Neural progenitor cell (in vitro differentiated cells): ENCODE data around the gene TNS3. TPM values are rescaled to one million over a fixed set of nuclear protein-coding genes. Genes with fewer than 3 reads are reported as not detected.

Experiments
- DNase-seq: peaks from one replicate; pipeline ENCODE4 v3.0.0-alpha.2; 2016; ENCODE audit warnings: low spot score
- H2AFZ ChIP-seq: fragments of 200-600 bp; sonication (generic); replicated peaks from 2 replicates; pipeline ENCODE4 v1.6.1; 2016; ENCODE audit warnings: antibody characterized with exemption
- H3F3A ChIP-seq: fragments of 200-600 bp; sonication (generic); 2 replicates; pipeline ENCODE4 v1.6.1; 2016; ENCODE audit warnings: antibody characterized with exemption, low read depth
- H3K27ac ChIP-seq: fragments of 200-600 bp; sonication (generic); 2 replicates; pipeline ENCODE4 v1.5.1; 2016; ENCODE audit warnings: mild to moderate bottlenecking
- H3K27me3 ChIP-seq: fragments of 200-600 bp; sonication (generic); 2 replicates; pipeline ENCODE4 v1.6.1; 2016; ENCODE audit warnings: mild to moderate bottlenecking, moderate library complexity
- H3K36me3 ChIP-seq: fragments of 200-600 bp; sonication (generic); 2 replicates; pipeline ENCODE4 v1.5.1; 2016
- H3K4me1 ChIP-seq: fragments of 200-600 bp; sonication (generic); 2 replicates; pipeline ENCODE4 v1.6.1; 2016; ENCODE audit warnings: mixed run types
- H3K4me2 ChIP-seq: fragments of 200-600 bp; sonication (generic); 2 replicates; pipeline ENCODE4 v1.6.1; 2016
- H3K4me3 ChIP-seq: fragments of 200-600 bp; sonication (generic); 2 replicates; pipeline ENCODE4 v1.5.1; 2016
- H3K79me2 ChIP-seq: fragments of 200-600 bp; sonication (generic); 2 replicates; pipeline ENCODE4 v1.6.1; 2016; ENCODE audit warnings: low read depth
- H3K9ac ChIP-seq: fragments of 200-600 bp; sonication (generic); 2 replicates; pipeline ENCODE4 v1.6.1; 2016
- H3K9me3 ChIP-seq: fragments of 200-600 bp; sonication (generic); 2 replicates; pipeline ENCODE4 v1.5.1; 2016; ENCODE audit warnings: low read depth
- H4K20me1 ChIP-seq: fragments of 200-600 bp; sonication (generic); 2 replicates; pipeline ENCODE4 v1.6.1; 2016; ENCODE audit warnings: low read depth
- H3K27ac Mint-ChIP-seq: 3 replicates; pipeline ENCODE4 v1.8.0; 2021; ENCODE audit warnings: mixed read lengths
- H3K27me3 Mint-ChIP-seq: 2 replicates; pipeline ENCODE4 v1.8.0; 2022; ENCODE audit warnings: low read depth, mild to moderate bottlenecking, inconsistent platforms, moderate library complexity, mixed read lengths; ENCODE audit not compliant: insufficient read depth
- H3K36me3 Mint-ChIP-seq: 3 replicates; pipeline ENCODE4 v1.8.0; 2021; ENCODE audit warnings: mixed read lengths
- H3K4me1 Mint-ChIP-seq: 3 replicates; pipeline ENCODE4 v1.8.0; 2021; ENCODE audit warnings: mixed read lengths
- H3K4me3 Mint-ChIP-seq: 3 replicates; pipeline ENCODE4 v1.8.0; 2021; ENCODE audit warnings: mild to moderate bottlenecking, moderate library complexity, mixed read lengths
- H3K9me3 Mint-ChIP-seq: 3 replicates; pipeline ENCODE4 v1.8.0; 2020; ENCODE audit warnings: mixed read lengths
- EZH2 ChIP-seq: fragments of 200-600 bp; sonication (generic); IDR thresholded peaks from 2 replicates; pipeline ENCODE4 v1.6.1; 2017; ENCODE audit warnings: antibody characterized with exemption, mild to moderate bottlenecking, moderate library complexity
- EZH2phosphoT487 ChIP-seq: fragments of 200-600 bp; sonication (generic); IDR thresholded peaks from 2 replicates; pipeline ENCODE4 v1.6.1; 2017; ENCODE audit warnings: antibody characterized with exemption
- total RNA-seq: library from RNA; depleted of rRNA; stranded (reverse); fragments of >200 nt; gene quantifications from 2 replicates; pipeline ENCODE4 v1.2.3, GENCODE V29; 2015; ENCODE audit warnings: low replicate concordance
- TF ChIP-seq, protein P1 (sequence below): fragments of 200-600 bp; sonication (generic); IDR thresholded peaks from 2 replicates; pipeline ENCODE4 v1.5.1; 2017; ENCODE audit warnings: antibody characterized with exemption, mild to moderate bottlenecking

Gene TNS3
- total RNA-seq, 1 donor from 2014 or later = 15.0 TPM

DNA sequence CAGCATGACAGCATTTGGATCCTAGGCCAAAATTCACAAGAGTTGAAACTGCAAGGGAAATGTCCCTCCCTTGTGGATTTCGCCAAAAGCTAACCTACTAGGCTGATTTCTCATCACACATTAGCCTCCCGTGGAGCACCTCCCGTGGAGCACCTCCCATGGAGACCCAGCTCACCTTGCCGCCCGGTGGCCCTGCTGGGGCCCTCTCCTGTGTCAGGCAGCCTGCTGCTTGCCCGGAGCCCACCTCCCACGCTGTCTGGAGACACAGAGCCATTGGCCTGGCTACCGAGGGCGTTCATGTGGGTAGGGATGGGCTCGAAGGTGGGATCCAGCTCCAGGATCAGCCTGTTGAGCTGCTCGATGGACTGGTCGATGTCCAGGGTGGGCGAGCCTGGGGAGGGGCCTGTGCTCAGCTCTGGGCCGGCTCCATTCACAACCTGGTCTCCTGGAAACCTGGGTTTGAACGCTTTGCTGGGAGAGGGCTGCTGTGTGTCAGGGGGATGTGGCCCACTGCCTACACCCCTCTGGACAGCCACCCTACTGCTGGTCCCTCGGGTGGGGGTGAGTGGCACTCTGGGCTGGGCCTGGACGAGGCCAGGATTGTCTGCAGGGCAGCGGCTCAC lies 213.6 kb downstream of the TNS3 start:
- H3K4me3 Mint-ChIP-seq = no peak overlapping the region
- no peak overlapping the region for H3K4me3 ChIP-seq
- H3K4me2 ChIP-seq = no peak overlapping the region
- H3K9me3 ChIP-seq = no peaks in the 10 kb centered on the region
- H3K27ac ChIP-seq = no peak overlapping the region
- TF ChIP-seq EZH2 (no peak), EZH2phosphoT487 (no peak)
- TF ChIP-seq, protein P1, sequence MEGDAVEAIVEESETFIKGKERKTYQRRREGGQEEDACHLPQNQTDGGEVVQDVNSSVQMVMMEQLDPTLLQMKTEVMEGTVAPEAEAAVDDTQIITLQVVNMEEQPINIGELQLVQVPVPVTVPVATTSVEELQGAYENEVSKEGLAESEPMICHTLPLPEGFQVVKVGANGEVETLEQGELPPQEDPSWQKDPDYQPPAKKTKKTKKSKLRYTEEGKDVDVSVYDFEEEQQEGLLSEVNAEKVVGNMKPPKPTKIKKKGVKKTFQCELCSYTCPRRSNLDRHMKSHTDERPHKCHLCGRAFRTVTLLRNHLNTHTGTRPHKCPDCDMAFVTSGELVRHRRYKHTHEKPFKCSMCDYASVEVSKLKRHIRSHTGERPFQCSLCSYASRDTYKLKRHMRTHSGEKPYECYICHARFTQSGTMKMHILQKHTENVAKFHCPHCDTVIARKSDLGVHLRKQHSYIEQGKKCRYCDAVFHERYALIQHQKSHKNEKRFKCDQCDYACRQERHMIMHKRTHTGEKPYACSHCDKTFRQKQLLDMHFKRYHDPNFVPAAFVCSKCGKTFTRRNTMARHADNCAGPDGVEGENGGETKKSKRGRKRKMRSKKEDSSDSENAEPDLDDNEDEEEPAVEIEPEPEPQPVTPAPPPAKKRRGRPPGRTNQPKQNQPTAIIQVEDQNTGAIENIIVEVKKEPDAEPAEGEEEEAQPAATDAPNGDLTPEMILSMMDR = no peak
- no peak for DNase-seq
- peaks cover 8% of the 10 kb centered on the region for H3K36me3 Mint-ChIP-seq
- H3K79me2 ChIP-seq = no peaks in the 10 kb centered on the region
- H3K9me3 Mint-ChIP-seq = no peaks in the 10 kb centered on the region
- H3K36me3 ChIP-seq = no peaks in the 10 kb centered on the region
- H3K27me3 Mint-ChIP-seq = peaks cover 5% of the 10 kb centered on the region
- H4K20me1 ChIP-seq = no peaks in the 10 kb centered on the region
- H3F3A ChIP-seq = no peaks in the 10 kb centered on the region
- no peaks in the 10 kb centered on the region for H3K4me1 ChIP-seq
- H3K27ac Mint-ChIP-seq = peak overlapping the region; percentile 19
- peaks cover 23% of the 10 kb centered on the region for H3K4me1 Mint-ChIP-seq
- no peak overlapping the region for H3K9ac ChIP-seq
- no peaks in the 10 kb centered on the region for H3K27me3 ChIP-seq
- no peak overlapping the region for H2AFZ ChIP-seq

DNA sequence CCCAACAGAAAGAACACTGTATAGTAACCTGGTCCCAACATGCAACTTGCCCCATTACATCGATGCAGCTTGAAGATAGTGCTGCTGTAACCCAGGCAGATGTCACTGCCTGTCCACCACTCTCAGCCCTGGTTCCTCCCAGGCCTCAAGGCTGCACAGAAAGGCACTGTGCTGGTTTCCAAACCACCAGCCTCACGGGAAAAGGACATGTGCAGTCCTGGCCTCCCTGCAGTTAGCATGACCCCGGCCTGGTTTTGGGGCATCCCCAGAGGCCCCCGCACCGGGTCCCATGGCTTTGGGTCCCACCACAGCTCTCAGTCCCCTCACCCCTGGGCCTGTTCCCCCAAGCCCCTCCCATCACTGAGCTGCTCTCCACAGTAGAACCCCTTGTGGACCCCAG lies 214.5 kb downstream of the TNS3 start:
- Mint-ChIP-seq H3K36me3 (peaks cover 8% of the 10 kb centered on the region), H3K4me3 (no peak overlapping the region), H3K27ac (peak overlapping the region; percentile 50), H3K27me3 (peaks cover 5% of the 10 kb centered on the region), H3K4me1 (peaks cover 21% of the 10 kb centered on the region), H3K9me3 (no peaks in the 10 kb centered on the region)
- H2AFZ ChIP-seq = no peak overlapping the region
- no peak for DNase-seq
- TF ChIP-seq EZH2phosphoT487 = no peak
- TF ChIP-seq, protein P1 = no peak
- no peak for TF ChIP-seq EZH2
- no peaks in the 10 kb centered on the region for H4K20me1 ChIP-seq
- H3K27me3 ChIP-seq = no peaks in the 10 kb centered on the region
- H3K4me3 ChIP-seq = no peak overlapping the region
- no peaks in the 10 kb centered on the region for H3F3A ChIP-seq
- H3K4me2 ChIP-seq = no peak overlapping the region
- H3K36me3 ChIP-seq = no peaks in the 10 kb centered on the region
- no peaks in the 10 kb centered on the region for H3K4me1 ChIP-seq
- no peaks in the 10 kb centered on the region for H3K79me2 ChIP-seq
- H3K27ac ChIP-seq = no peak overlapping the region
- H3K9me3 ChIP-seq = no peaks in the 10 kb centered on the region
- no peak overlapping the region for H3K9ac ChIP-seq

DNA sequence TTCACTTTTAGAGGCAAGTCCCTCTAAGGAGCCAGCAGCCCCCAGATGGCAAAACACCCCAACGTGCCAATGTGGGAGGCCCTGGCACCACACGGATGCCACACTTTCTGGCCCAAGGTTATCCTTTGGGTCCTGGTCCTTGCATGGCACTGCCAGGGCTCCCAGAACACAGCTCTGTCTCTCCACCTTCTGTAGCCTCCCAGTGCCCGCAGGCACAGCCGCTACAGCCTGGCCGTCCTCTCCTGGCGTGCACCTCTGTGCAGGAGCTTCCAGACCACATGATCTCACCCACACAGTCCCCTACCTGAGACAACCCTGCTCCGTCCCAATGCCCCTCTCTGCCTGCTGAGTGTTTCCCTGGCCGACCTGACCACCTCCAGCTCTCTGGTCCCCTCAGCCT lies 215.0 kb downstream of the TNS3 start:
- Histone ChIP-seq H3K9me3 (no peaks in the 10 kb centered on the region), H3K36me3 (no peaks in the 10 kb centered on the region), H2AFZ (no peak overlapping the region), H3K27me3 (no peaks in the 10 kb centered on the region), H3K27ac (no peak overlapping the region), H3K4me3 (no peak overlapping the region), H3K4me1 (no peaks in the 10 kb centered on the region), H3K79me2 (no peaks in the 10 kb centered on the region), H3K4me2 (no peak overlapping the region), H3K9ac (no peak overlapping the region), H3F3A (no peaks in the 10 kb centered on the region), H4K20me1 (no peaks in the 10 kb centered on the region)
- peak overlapping the region; percentile 50 for H3K27ac Mint-ChIP-seq
- peaks cover 5% of the 10 kb centered on the region for H3K27me3 Mint-ChIP-seq
- no peak for DNase-seq
- H3K36me3 Mint-ChIP-seq = peaks cover 8% of the 10 kb centered on the region
- TF ChIP-seq, protein P1 = no peak
- TF ChIP-seq EZH2phosphoT487 (no peak), EZH2 (no peak)
- H3K9me3 Mint-ChIP-seq = no peaks in the 10 kb centered on the region
- no peak overlapping the region for H3K4me3 Mint-ChIP-seq
- H3K4me1 Mint-ChIP-seq = peaks cover 18% of the 10 kb centered on the region
